ENCODE measurements around the gene CHMP4A. TPM values are rescaled to one million over a fixed set of nuclear protein-coding genes. Genes with fewer than 3 reads are reported as not detected.

CHMP4A gene
- total RNA-seq, 4 donors from 2014 or later = 75.4 to 135 (median 94.9) TPM

DNA sequence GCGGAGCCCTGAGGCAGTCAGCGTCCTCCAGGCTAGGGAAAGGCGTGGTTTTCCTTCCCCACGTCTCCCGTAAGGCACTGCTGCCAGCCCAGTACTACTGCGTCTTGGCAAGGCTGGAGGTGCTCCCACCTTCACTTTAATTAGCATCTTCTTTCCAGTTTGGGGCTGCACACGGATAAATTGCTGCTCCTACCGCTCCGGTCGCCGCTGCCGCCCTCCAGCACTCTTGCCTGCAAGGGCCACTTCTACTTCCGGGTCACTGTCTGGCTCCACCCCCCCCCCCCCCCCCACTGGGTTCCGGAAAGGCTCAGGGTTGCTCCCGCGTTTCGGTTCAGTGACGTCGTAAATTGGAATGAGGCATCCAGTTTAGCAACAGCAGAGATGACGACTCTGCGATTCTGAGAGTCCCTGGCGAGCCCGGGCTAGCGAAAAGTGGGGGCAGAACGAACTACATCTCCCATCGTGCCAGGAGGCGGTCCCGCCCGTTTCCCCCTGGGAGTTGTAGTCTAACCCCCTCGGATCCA lies 18.9 kb upstream of the CHMP4A start, which contains the start of gene NEDD8:
Gene NEDD8 (minus strand): TSS at position 247 of the 524 bp plus-strand sequence. CDS start 100 bp downstream, at position 147.
- H3K4me3 ChIP-seq = peak within 1 kb of the TSS; percentile 89 to 97 (median 92)
- H3K4me1 ChIP-seq = peaks cover 30 to 45% (median 38%) of the 10 kb centered on the region in 4 donors
- WGBS = 0% methylated on average over 19 of the region's 30 CpGs
- peaks cover 16 to 46% (median 29%) of the 10 kb centered on the region in 4 donors for H3K36me3 ChIP-seq
- DNase-seq (ENCODE audit: extremely low spot score) = peak; percentile 99
- no peaks in the 10 kb centered on the region for H3K9me3 ChIP-seq
- TF ChIP-seq CTCF (IDR thresholded peaks at IDR 0.05) = no peak
- TF ChIP-seq POLR2A (IDR thresholded peaks at IDR 0.05; ENCODE audit: low read depth) = peak; percentile 68
- TF ChIP-seq POLR2AphosphoS5 (IDR thresholded peaks at IDR 0.05) = peak; percentile 49 to 91
- H3K27me3 ChIP-seq = no peaks in the 10 kb centered on the region
- intact Hi-C loops (cut with DNase I) = no loop called here
- peak within 1 kb of the TSS; percentile 86 to 94 (median 92) for H3K27ac ChIP-seq (replicated peaks in 1 of 4)

GRCh38 chr14:24231263-24232120 lies 18.2 kb upstream of the CHMP4A start:
- WGBS = 13% methylated on average over 20 of the region's 23 CpGs
- H3K27me3 ChIP-seq = no peaks in the 10 kb centered on the region
- peaks cover 30 to 49% (median 37%) of the 10 kb centered on the region in 4 donors for H3K4me1 ChIP-seq
- H3K4me3 ChIP-seq = peak overlapping the region; percentile 89 to 97 (median 92)
- peaks cover 10 to 40% (median 24%) of the 10 kb centered on the region in 4 donors for H3K36me3 ChIP-seq
- intact Hi-C loops (cut with DNase I) = no loop called here
- H3K9me3 ChIP-seq = no peaks in the 10 kb centered on the region
- DNase-seq (ENCODE audit: extremely low spot score) = no peak
- peak overlapping the region; percentile 86 to 94 (median 92) for H3K27ac ChIP-seq (replicated peaks in 1 of 4)
- no peak for TF ChIP-seq POLR2A (IDR thresholded peaks at IDR 0.05; ENCODE audit: low read depth)
- no peak for TF ChIP-seq CTCF (IDR thresholded peaks at IDR 0.05)
- no peak for TF ChIP-seq POLR2AphosphoS5 (IDR thresholded peaks at IDR 0.05)
- no peak for TF ChIP-seq EP300 (IDR thresholded peaks at IDR 0.05)

DNA sequence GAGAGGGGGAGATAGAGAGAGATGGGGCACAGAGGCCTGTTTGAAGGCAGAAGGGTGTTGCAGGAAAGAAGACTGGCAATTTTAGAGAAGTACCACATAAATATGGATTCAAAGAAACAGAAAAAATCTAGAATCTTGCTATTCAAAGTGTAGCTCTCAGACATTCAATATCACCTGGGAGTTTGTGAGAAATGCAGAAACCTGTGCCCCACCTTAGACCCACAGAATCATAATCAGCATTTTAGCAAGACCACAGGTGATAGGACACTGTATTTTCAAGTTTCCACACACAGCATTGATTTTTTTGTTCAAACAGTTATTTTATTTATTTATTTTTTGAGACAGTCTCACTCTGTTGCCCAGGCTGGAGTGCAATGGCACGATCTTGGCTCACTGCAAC lies 15.6 kb upstream of the CHMP4A start:
- Histone ChIP-seq H3K27me3 (no peaks in the 10 kb centered on the region), H3K36me3 (peaks cover 0 to 19% (median 13%) of the 10 kb centered on the region in 4 donors), H3K27ac (replicated peaks in 1 of 4) (no peak overlapping the region), H3K4me3 (no peak overlapping the region), H3K9me3 (no peaks in the 10 kb centered on the region), H3K4me1 (peaks cover 24 to 42% (median 32%) of the 10 kb centered on the region in 4 donors)
- intact Hi-C loops (cut with DNase I) = no loop called here
- no peak for DNase-seq (ENCODE audit: extremely low spot score)
- TF ChIP-seq POLR2A (IDR thresholded peaks at IDR 0.05; ENCODE audit: low read depth) (no peak), POLR2AphosphoS5 (IDR thresholded peaks at IDR 0.05) (no peak), EP300 (IDR thresholded peaks at IDR 0.05) (no peak), CTCF (IDR thresholded peaks at IDR 0.05) (no peak)
- WGBS = 96% methylated on average over 1 of the region's 1 CpG

DNA sequence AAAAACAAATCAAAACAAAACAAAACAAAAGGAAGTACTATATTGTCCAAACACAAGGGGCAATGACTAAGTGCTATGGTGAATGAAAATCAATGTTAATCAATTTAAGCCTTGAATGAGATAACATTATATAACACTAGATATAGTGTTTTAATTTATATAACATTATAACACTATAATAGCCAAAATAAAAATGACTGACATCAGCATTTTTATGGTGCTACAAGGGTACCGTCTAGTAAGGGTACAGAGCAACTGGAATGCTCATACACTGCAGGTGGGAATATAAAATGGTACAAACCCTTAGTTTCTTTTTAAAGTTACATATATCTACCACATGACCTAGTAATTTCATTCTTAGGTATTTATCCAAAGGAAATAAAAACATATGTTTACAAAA lies 13.2 kb upstream of the CHMP4A start:
- peaks cover 0 to 19% (median 13%) of the 10 kb centered on the region in 4 donors for H3K36me3 ChIP-seq
- H3K9me3 ChIP-seq = no peaks in the 10 kb centered on the region
- 80% methylated on average over 1 of the region's 1 CpG for WGBS
- H3K4me1 ChIP-seq = peaks cover 14 to 28% (median 18%) of the 10 kb centered on the region in 4 donors
- TF ChIP-seq POLR2AphosphoS5 (IDR thresholded peaks at IDR 0.05) (no peak), EP300 (IDR thresholded peaks at IDR 0.05) (no peak), CTCF (IDR thresholded peaks at IDR 0.05) (no peak), POLR2A (IDR thresholded peaks at IDR 0.05; ENCODE audit: low read depth) (no peak)
- intact Hi-C loops (cut with DNase I) = no loop called here
- H3K27me3 ChIP-seq = no peaks in the 10 kb centered on the region
- no peak overlapping the region for H3K27ac ChIP-seq (replicated peaks in 1 of 4)
- DNase-seq (ENCODE audit: extremely low spot score) = no peak
- no peak overlapping the region for H3K4me3 ChIP-seq
